Bladder microvascular endothelial cell (primary cell): Measurements from ENCODE around the gene OR1E2. TPM values are rescaled to one million over a fixed set of nuclear protein-coding genes. Genes with fewer than 3 reads are reported as not detected.

ENCODE experiments used
- total RNA-seq: library from RNA; depleted of rRNA; stranded (reverse); fragments of >200 nt; gene quantifications from 2 replicates; pipeline ENCODE4 v1.2.3, GENCODE V29; 2014

OR1E2 gene
- not detected in 2 replicates for total RNA-seq

GRCh38 chr17:3433741-3434140 is at the start of gene OR1E2:
OR1E2 (minus strand) TSS chr17:3433841; CDS start chr17:3433841, 0 bp downstream.

DNA sequence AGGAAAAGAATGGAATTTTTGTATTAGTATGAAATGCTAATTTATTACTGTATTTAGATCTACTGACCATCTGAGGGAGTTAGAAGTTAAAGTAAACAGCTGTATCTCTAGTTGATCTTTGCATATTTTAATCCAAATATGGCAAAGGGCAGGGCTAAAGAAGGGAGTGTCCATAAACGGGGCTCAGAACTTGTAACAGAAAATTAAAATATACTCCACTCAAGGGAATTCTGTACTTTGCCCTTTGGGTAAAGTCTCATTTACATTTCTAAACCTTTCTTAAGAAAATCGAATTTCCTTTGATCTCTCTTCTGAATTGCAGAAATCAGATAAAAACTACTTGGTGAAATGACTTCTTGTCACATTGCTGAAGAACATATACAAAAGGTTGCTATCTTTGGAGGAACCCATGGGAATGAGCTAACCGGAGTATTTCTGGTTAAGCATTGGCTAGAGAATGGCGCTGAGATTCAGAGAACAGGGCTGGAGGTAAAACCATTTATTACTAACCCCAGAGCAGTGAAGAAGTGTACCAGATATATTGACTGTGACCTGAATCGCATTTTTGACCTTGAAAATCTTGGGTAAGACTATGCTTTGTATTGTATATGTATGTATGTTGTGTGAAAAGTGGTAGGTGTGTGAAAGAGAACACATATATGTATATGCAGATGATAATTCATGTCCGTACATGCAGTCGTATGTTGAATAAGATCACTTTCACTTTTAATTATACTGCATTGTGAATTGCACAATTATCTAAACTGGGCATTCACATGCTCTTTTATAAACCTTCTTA is 42.4 kb upstream of the OR1E2 start, which contains the start of gene ASPA:
Gene ASPA, plus strand, starts transcription at position 186 of the 799 bp plus-strand sequence. Its CDS starts 163 bp downstream, at position 349.

DNA sequence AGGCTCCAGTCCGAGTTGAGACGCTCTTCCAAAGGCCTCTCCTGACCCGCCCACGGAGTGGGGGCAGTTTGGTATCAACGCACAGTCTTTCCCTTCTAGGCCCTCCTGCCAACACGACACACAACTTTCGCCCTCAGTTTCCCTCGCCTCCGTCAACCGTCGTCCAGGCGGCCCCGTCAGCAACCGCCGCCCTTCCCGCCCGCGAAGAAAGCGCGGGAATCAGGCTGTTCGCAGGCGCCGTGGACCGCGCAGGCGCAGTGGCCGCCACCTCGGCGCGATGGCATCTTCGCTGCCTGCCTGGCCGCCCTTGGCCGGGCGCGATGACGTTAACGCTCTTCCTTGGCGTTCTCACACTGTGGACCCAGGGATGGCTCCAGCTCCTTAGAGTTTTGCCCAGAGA is 38.0 kb upstream of the OR1E2 start, which contains the start of gene SPATA22:
Gene SPATA22, minus strand, starts transcription at position 221 of the 400 bp plus-strand sequence. CDS start 2,494 bp downstream, outside the sequence.

DNA sequence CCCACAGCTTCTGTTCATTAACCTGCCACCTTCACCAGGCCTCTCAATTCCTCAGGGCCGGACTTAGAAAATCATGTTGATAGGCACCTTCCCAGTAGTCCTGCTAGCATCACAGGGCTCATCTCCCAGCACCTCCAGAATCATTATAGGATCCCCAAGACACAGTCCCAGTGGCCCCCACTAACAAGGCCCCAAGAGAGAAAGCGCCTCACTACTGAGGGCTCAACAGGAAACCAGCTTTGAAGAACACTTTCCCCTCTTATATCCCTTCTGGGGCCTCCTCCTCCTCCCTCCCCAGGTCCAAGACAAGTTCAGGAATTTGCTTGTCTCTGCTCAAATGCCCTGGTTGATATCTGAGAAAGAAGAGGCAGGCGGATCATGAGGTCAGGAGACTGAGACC is 22.6 kb downstream of the OR1E2 start, which contains the start of gene OR3A3:
Gene OR3A3, plus strand, starts transcription at position 301 of the 400 bp plus-strand sequence.

GRCh38 chr17:3398310-3398709 is 35.3 kb downstream of the OR1E2 start, which contains the start of gene OR1E1:
OR1E1 (minus strand) TSS chr17:3398410; CDS start chr17:3398410, 0 bp downstream.

DNA sequence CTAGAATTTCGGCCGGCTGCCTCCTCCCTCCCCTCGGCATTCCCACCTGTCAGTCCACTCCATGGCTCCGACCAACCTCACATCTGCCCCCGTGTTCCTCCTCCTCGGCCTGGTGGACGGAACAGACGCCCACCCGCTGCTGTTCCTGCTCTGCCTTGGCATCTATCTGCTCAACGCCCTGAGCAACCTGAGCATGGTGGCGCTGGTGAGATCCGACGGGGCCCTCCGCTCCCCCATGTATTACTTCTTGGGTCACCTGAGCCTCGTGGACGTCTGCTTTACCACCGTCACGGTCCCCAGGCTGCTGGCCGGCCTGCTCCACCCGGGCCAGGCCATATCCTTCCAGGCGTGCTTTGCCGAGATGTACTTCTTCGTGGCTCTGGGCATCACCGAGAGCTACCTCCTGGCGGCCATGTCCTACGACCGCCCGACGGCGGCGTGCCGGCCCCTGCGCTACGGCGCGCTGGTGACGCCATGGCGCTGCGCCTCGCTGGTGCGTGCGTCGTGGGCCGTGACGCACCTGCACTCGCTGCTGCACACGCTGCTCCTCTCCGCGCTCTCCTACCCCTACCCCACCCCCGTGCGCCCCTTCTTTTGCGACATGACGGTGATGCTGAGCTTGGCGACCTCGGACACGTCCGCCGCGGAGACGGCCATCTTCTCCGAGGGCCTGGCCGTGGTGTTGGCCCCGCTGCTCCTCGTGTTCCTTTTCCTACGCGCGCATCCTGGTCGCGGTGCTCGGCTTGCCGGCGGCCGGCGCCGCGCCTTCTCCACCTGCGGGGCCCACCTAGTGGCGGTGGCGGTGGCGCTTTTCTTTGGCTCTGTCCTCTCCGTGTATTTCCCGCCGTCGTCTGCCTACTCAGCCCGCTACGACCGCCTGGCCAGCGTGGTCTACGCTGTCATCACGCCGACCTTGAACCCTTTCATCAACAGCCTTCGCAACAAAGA is 47.5 kb downstream of the OR1E2 start, which contains the start of gene OR3A2:
Gene OR3A2, minus strand, starts transcription at position 440 of the 948 bp plus-strand sequence.

Other genes with a start within 250 kb of the OR1E2 start
- not detected in 2 replicates for gene OR1A2, start 236.3 kb downstream of the OR1E2 start, total RNA-seq
- under 0.01 TPM in 1 of 2 replicates, not detected in the other for gene OR1A1, start 226.2 kb downstream of the OR1E2 start, total RNA-seq
- not detected in 2 replicates for gene OR3A1, start 135.5 kb downstream of the OR1E2 start, total RNA-seq
- not detected in 2 replicates for gene OR3A2, start 47.5 kb downstream of the OR1E2 start, total RNA-seq
- not detected in 2 replicates for gene OR1E1, start 35.4 kb downstream of the OR1E2 start, total RNA-seq
- not detected in 2 replicates for gene OR3A3, start 22.5 kb downstream of the OR1E2 start, total RNA-seq
- gene SPATA22, start 38.0 kb upstream of the OR1E2 start, total RNA-seq, result under 0.01 TPM in 1 of 2 replicates, not detected in the other
- 0.13 TPM in 1 of 2 replicates, not detected in the other for gene ASPA, start 42.2 kb upstream of the OR1E2 start, total RNA-seq
- gene TRPV3, start 124.0 kb upstream of the OR1E2 start, total RNA-seq, result not detected in 2 replicates
- 0.65 and 3.1 TPM in 2 replicates for gene TRPV1, start 175.6 kb upstream of the OR1E2 start, total RNA-seq
- gene SHPK, start 202.4 kb upstream of the OR1E2 start, total RNA-seq, result 12.3 and 23.5 TPM in 2 replicates
- gene CTNS, start 202.9 kb upstream of the OR1E2 start, total RNA-seq, result 10.8 and 28.0 TPM in 2 replicates
- 128 and 173 TPM in 2 replicates for gene TAX1BP3, start 234.7 kb upstream of the OR1E2 start, total RNA-seq
- gene EMC6, start 235.0 kb upstream of the OR1E2 start, total RNA-seq, result 12.8 and 16.4 TPM in 2 replicates